Measurements from ENCODE around the gene WDR86.

GRCh38 chr7:151410405-151411390 lies 860 bp upstream of the WDR86 start:
- no peak for TF ChIP-seq EZH2 (IDR thresholded peaks at IDR 0.05)
- TF ChIP-seq POLR2AphosphoS5 (IDR thresholded peaks at IDR 0.05; ENCODE audit: borderline replicate concordance, low read depth, low read length) = 0 out of 2 replicates have a peak, but pooled peaks have one; percentile 10

All from SK-N-MC (cell line).